ENCODE results near the gene MAGEB16. TPM values are rescaled to one million over a fixed set of nuclear protein-coding genes. Genes with fewer than 3 reads are reported as not detected.

MAGEB16 gene
- polyA plus RNA-seq, result not detected
- long read RNA-seq, donor 1, result 0 reads
- long read RNA-seq, donor 2, result 0 reads
- long read RNA-seq, donor 3, result 0 reads
- long read RNA-seq, donor 4, result 0 reads
- long read RNA-seq, donor 5, result 0 reads
- long read RNA-seq, donor 6, result 0 reads
- long read RNA-seq, donor 7, result 0 reads
- long read RNA-seq, donor 8, result 0 reads
- long read RNA-seq, donor 9, result 0 reads
- long read RNA-seq, donor 10, result 0 reads
- long read RNA-seq, donor 11, result 0 reads

GRCh38 chrX:35798042-35798441, at the start of gene MAGEB16:
TSS of gene MAGEB16 (plus strand) at chrX:35798342. CDS start at chrX:35802197, 3,855 bp downstream.
- H3K36me3 ChIP-seq (ENCODE audit: control insufficient read depth, insufficient read depth, low read length), result no peaks in the 10 kb centered on the region
- no peaks in the 10 kb centered on the region for H3K27me3 ChIP-seq (ENCODE audit: control insufficient read depth, insufficient read depth, low read length)
- no peak for DNase-seq
- H3K4me3 ChIP-seq (ENCODE audit: low read length), result no peak within 1 kb of the TSS
- no CpG with 5 or more reads among the region's 15 CpGs for WGBS (ENCODE audit: insufficient coverage, low lambda C conversion rate)
- no peaks in the 10 kb centered on the region for H3K9me3 ChIP-seq (ENCODE audit: control insufficient read depth, low read depth, low read length)
- no peaks in the 10 kb centered on the region for H3K4me1 ChIP-seq (ENCODE audit: control insufficient read depth, insufficient read depth, low read length)
- H3K27ac ChIP-seq (ENCODE audit: low read length), result no peak within 1 kb of the TSS

DNA sequence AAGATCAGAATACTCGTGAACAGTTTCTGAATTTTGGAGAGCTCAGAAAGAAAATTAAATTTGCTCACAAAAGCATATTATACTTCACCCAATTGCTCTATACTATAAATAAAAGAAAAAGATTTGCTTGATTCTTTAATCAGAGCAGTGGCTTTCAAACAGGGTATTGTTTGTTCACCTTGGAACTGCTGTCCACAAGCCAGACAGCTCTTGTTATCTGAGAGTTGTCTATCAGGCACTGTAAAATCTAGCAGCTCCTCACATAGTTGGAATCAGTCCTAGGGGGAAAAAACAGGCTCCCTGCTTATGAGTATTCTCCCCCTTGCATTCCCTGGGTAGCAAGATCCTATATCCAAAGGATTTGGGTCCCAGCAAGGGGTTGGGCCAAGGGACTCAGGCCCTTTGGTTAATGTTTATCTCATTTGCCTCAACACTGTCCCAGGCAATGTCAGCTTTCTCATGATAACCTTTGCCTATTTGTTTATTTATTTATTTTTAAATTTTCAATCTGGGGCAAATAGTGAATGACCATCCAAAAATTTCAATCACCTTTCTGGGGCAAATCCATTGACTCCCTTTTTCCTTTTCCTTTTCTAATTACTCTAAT, 24.1 kb upstream of the MAGEB16 start:
- WGBS (ENCODE audit: insufficient coverage, low lambda C conversion rate), result no CpG with 5 or more reads among the region's 1 CpG
- no peak overlapping the region for H3K4me3 ChIP-seq (ENCODE audit: low read length)
- H3K27ac ChIP-seq (ENCODE audit: low read length), result no peak overlapping the region

DNA sequence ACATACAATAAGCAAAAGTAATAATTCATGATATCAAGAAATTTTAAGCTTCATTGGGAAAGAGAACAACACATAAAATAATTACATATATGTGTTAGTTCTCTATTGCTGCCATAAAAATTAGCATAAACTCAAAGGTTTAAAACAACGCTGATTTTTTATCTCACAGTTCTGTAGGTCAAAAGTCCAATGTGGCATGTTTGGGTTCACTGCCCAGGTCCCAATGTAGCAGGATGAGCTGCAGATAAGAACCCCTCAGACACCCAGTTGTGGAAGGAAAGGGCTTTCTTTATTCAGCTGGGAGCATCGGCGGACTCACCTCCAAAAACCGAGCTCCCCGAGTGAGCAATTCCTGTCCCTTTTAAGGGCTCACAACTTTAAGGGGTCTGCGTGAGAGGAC, 13.1 kb upstream of the MAGEB16 start:
- H3K27me3 ChIP-seq (ENCODE audit: control insufficient read depth, insufficient read depth, low read length), result no peaks in the 10 kb centered on the region
- H3K4me3 ChIP-seq (ENCODE audit: low read length), result no peak overlapping the region
- WGBS (ENCODE audit: insufficient coverage, low lambda C conversion rate), result no CpG with 5 or more reads among the region's 6 CpGs
- no peaks in the 10 kb centered on the region for H3K9me3 ChIP-seq (ENCODE audit: control insufficient read depth, low read depth, low read length)
- DNase-seq, result peak in 1 of 2 donors; percentile 57
- no peak overlapping the region for H3K27ac ChIP-seq (ENCODE audit: low read length)
- no peaks in the 10 kb centered on the region for H3K36me3 ChIP-seq (ENCODE audit: control insufficient read depth, insufficient read depth, low read length)
- H3K4me1 ChIP-seq (ENCODE audit: control insufficient read depth, insufficient read depth, low read length), result peaks cover 2% of the 10 kb centered on the region

More for the DNA sequence above, 24.1 kb upstream of the MAGEB16 start:
- no peaks in the 10 kb centered on the region for H3K9me3 ChIP-seq (ENCODE audit: control insufficient read depth, low read depth, low read length)
- DNase-seq, result no peak
- no peaks in the 10 kb centered on the region for H3K4me1 ChIP-seq (ENCODE audit: control insufficient read depth, insufficient read depth, low read length)
- no peaks in the 10 kb centered on the region for H3K36me3 ChIP-seq (ENCODE audit: control insufficient read depth, insufficient read depth, low read length)
- H3K27me3 ChIP-seq (ENCODE audit: control insufficient read depth, insufficient read depth, low read length), result no peaks in the 10 kb centered on the region

DNA sequence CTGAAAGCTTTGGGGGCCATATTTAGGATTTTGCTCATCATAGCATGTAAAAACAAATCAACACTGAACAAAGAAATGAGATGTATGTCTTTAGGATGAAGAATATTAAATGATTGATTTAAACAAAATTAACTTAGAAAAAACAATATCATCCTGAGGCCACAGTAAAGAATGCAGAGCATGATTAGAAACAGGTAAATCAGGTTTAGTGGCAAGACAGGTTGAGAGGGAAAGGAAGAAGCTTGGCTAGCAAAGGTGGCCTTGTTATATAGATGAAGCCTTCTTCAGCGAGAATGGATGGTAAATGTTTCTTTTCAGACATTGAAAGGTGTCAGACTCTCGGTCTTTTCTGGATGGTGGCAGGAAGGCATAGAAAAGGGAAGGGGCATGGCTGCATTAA, 11.9 kb upstream of the MAGEB16 start:
- Histone ChIP-seq H3K9me3 (ENCODE audit: control insufficient read depth, low read depth, low read length) (no peaks in the 10 kb centered on the region), H3K4me1 (ENCODE audit: control insufficient read depth, insufficient read depth, low read length) (peaks cover 2% of the 10 kb centered on the region), H3K4me3 (ENCODE audit: low read length) (no peak overlapping the region), H3K36me3 (ENCODE audit: control insufficient read depth, insufficient read depth, low read length) (no peaks in the 10 kb centered on the region), H3K27me3 (ENCODE audit: control insufficient read depth, insufficient read depth, low read length) (no peaks in the 10 kb centered on the region), H3K27ac (ENCODE audit: low read length) (no peak overlapping the region)
- DNase-seq, result no peak
- WGBS (ENCODE audit: insufficient coverage, low lambda C conversion rate), result no CpG with 5 or more reads among the region's 2 CpGs

- no peaks in the 10 kb centered on the region for H3K9me3 ChIP-seq (ENCODE audit: control insufficient read depth, low read depth, low read length)
- DNase-seq, result no peak
- H3K4me3 ChIP-seq (ENCODE audit: low read length), result no peak overlapping the region
- H3K4me1 ChIP-seq (ENCODE audit: control insufficient read depth, insufficient read depth, low read length), result peaks cover 2% of the 10 kb centered on the region
- no peaks in the 10 kb centered on the region for H3K36me3 ChIP-seq (ENCODE audit: control insufficient read depth, insufficient read depth, low read length)
- H3K27me3 ChIP-seq (ENCODE audit: control insufficient read depth, insufficient read depth, low read length), result no peaks in the 10 kb centered on the region
- no peak overlapping the region for H3K27ac ChIP-seq (ENCODE audit: low read length)
- WGBS (ENCODE audit: insufficient coverage, low lambda C conversion rate), result no CpG with 5 or more reads among the region's 2 CpGs
Observed at GRCh38 chrX:35787867-35788266, 10.3 kb upstream of the MAGEB16 start.

DNA sequence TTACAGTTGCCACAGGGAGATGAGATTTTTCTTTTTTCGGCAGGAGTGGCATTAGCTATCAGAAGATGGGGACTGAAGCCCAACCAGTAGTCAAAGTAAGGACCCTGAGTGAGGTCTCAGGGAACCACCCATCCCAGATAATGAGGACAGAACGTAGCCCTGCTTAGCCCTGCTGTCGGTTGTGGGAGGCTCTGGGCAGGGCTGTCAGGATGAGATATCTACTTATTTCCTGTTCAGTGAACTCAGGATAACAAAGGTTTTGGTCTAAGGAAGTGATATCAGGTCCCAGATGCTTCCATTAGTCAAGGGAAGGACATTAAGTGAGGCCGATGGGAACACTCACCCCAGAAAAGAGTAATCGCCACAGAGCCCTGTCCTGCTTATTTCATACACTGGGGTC, 2.3 kb downstream of the MAGEB16 start:
- Histone ChIP-seq H3K36me3 (ENCODE audit: control insufficient read depth, insufficient read depth, low read length) (no peaks in the 10 kb centered on the region), H3K4me3 (ENCODE audit: low read length) (no peak overlapping the region), H3K27me3 (ENCODE audit: control insufficient read depth, insufficient read depth, low read length) (no peaks in the 10 kb centered on the region), H3K9me3 (ENCODE audit: control insufficient read depth, low read depth, low read length) (no peaks in the 10 kb centered on the region), H3K4me1 (ENCODE audit: control insufficient read depth, insufficient read depth, low read length) (no peaks in the 10 kb centered on the region), H3K27ac (ENCODE audit: low read length) (no peak overlapping the region)
- WGBS (ENCODE audit: insufficient coverage, low lambda C conversion rate), result no CpG with 5 or more reads among the region's 5 CpGs
- no peak for DNase-seq

DNA sequence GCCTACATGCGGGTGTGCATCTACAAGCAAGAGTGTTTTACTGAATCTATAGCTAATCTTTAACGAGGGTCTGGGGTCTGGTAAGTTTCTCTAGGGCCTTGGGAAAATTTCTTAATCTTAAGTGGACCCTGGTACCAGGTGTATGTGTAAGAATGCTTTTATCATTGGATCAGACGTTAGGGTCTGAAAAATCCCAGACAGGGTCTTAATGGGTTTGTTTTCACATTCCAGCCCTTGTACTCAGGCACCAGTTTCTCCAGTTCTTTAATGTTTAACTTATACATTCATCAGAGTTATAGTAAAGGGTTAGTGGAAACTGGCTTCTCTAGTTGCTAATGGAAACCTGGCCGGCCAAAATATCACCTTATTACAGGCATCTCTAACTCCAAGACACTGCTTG, 11.6 kb downstream of the MAGEB16 start:
- peak overlapping the region; percentile 23 for H3K27ac ChIP-seq (ENCODE audit: low read length)
- H3K27me3 ChIP-seq (ENCODE audit: control insufficient read depth, insufficient read depth, low read length), result no peaks in the 10 kb centered on the region
- peaks cover 4% of the 10 kb centered on the region for H3K4me1 ChIP-seq (ENCODE audit: control insufficient read depth, insufficient read depth, low read length)
- H3K9me3 ChIP-seq (ENCODE audit: control insufficient read depth, low read depth, low read length), result no peaks in the 10 kb centered on the region
- WGBS (ENCODE audit: insufficient coverage, low lambda C conversion rate), result no CpG with 5 or more reads among the region's 4 CpGs
- H3K36me3 ChIP-seq (ENCODE audit: control insufficient read depth, insufficient read depth, low read length), result no peaks in the 10 kb centered on the region
- DNase-seq, result peak in 1 of 2 donors; percentile 35
- no peak overlapping the region for H3K4me3 ChIP-seq (ENCODE audit: low read length)

DNA sequence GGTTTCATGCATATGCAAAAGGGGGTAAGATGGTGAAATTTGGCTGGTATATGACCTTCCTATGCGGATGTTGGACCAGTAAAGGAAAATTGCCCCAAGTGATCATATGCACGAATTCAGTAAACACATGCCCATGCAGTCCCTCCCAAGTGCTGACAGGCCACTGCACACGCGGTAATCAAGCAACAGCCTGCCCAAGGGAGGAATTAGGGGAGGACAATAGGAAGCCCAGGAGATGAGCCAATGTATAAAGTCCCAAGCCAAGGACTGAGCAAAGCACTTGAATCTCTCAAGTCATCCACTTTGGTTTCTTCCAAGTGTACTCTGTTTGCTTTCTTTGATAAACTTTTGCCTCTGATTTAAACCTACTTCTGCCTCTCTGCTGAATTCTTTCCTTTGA, 21.1 kb downstream of the MAGEB16 start:
- H3K36me3 ChIP-seq (ENCODE audit: control insufficient read depth, insufficient read depth, low read length), result no peaks in the 10 kb centered on the region
- WGBS (ENCODE audit: insufficient coverage, low lambda C conversion rate), result no CpG with 5 or more reads among the region's 4 CpGs
- H3K9me3 ChIP-seq (ENCODE audit: control insufficient read depth, low read depth, low read length), result no peaks in the 10 kb centered on the region
- no peak overlapping the region for H3K27ac ChIP-seq (ENCODE audit: low read length)
- no peaks in the 10 kb centered on the region for H3K27me3 ChIP-seq (ENCODE audit: control insufficient read depth, insufficient read depth, low read length)
- H3K4me1 ChIP-seq (ENCODE audit: control insufficient read depth, insufficient read depth, low read length), result no peaks in the 10 kb centered on the region
- DNase-seq, result no peak
- H3K4me3 ChIP-seq (ENCODE audit: low read length), result no peak overlapping the region

GRCh38 chrX:35826503-35826902, 28.4 kb downstream of the MAGEB16 start:
- Histone ChIP-seq H3K36me3 (ENCODE audit: control insufficient read depth, insufficient read depth, low read length) (no peaks in the 10 kb centered on the region), H3K27ac (ENCODE audit: low read length) (no peak overlapping the region), H3K9me3 (ENCODE audit: control insufficient read depth, low read depth, low read length) (no peaks in the 10 kb centered on the region), H3K27me3 (ENCODE audit: control insufficient read depth, insufficient read depth, low read length) (no peaks in the 10 kb centered on the region), H3K4me1 (ENCODE audit: control insufficient read depth, insufficient read depth, low read length) (no peaks in the 10 kb centered on the region), H3K4me3 (ENCODE audit: low read length) (no peak overlapping the region)
- peak in 1 of 2 donors; percentile 29 for DNase-seq
- WGBS (ENCODE audit: insufficient coverage, low lambda C conversion rate), result no CpG with 5 or more reads among the region's 1 CpG

- DNase-seq, result no peak
- no peak overlapping the region for H3K4me3 ChIP-seq (ENCODE audit: low read length)
- no CpG with 5 or more reads among the region's 3 CpGs for WGBS (ENCODE audit: insufficient coverage, low lambda C conversion rate)
- no peaks in the 10 kb centered on the region for H3K4me1 ChIP-seq (ENCODE audit: control insufficient read depth, insufficient read depth, low read length)
- no peaks in the 10 kb centered on the region for H3K36me3 ChIP-seq (ENCODE audit: control insufficient read depth, insufficient read depth, low read length)
- no peaks in the 10 kb centered on the region for H3K27me3 ChIP-seq (ENCODE audit: control insufficient read depth, insufficient read depth, low read length)
- H3K27ac ChIP-seq (ENCODE audit: low read length), result no peak overlapping the region
- H3K9me3 ChIP-seq (ENCODE audit: control insufficient read depth, low read depth, low read length), result no peaks in the 10 kb centered on the region
Observed at GRCh38 chrX:35829501-35829900, 31.4 kb downstream of the MAGEB16 start.

DNA sequence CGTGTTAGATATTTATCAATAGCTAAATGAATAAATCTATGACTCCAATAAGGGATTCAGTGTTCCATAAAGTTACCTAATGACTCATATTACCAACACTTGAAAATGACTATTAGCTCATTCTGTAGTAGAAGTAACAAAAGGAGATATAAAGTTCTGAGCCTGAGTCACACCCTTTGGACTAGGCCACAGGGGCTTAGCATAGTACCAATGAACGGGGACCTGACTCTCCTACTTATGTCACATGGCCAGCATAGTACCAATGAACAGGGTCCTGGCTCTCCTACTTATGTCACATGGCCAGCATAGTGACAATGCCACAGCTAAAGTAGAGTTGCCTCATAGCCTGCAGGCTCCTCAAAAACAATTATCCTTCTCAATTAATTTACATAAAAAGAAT, 43.7 kb downstream of the MAGEB16 start:
- no peaks in the 10 kb centered on the region for H3K4me1 ChIP-seq (ENCODE audit: control insufficient read depth, insufficient read depth, low read length)
- no peaks in the 10 kb centered on the region for H3K9me3 ChIP-seq (ENCODE audit: control insufficient read depth, low read depth, low read length)
- H3K27me3 ChIP-seq (ENCODE audit: control insufficient read depth, insufficient read depth, low read length), result no peaks in the 10 kb centered on the region
- no CpG with 5 or more reads among the region's 2 CpGs for WGBS (ENCODE audit: insufficient coverage, low lambda C conversion rate)
- peak in 1 of 2 donors; percentile 7 for DNase-seq
- H3K27ac ChIP-seq (ENCODE audit: low read length), result no peak overlapping the region
- no peaks in the 10 kb centered on the region for H3K36me3 ChIP-seq (ENCODE audit: control insufficient read depth, insufficient read depth, low read length)
- H3K4me3 ChIP-seq (ENCODE audit: low read length), result no peak overlapping the region

Data from large intestine (tissue), 12 donors.